T47D (cell line): Measurements from ENCODE around the gene LHX8.
A peak's percentile ranks its signal among the peaks of the same experiment; 100 is the strongest.

ENCODE experiments used
- DNase-seq, 2 experiments: peaks; one replicate each; pipeline versions ENCODE4 v3.0.0 to v3.0.0-alpha.2; 2011 to 2012; ENCODE audit warnings: low read depth in 1 of 2, low spot score in 1 of 2
- JUND ChIP-seq: IDR thresholded peaks from 2 replicates; pipeline ENCODE4 v1.6.1; 2012; ENCODE audit warnings: low read depth
- in situ Hi-C: cut with HindIII; loops from 2 replicates; pipeline ENCODE4 v1.10.0; 2016; ENCODE audit warnings: low sequenced_read_pairs, low pct_unique_long_range_greater_than_20kb

Gene LHX8

GRCh38 chr1:75202751-75203150 is 68.6 kb downstream of the LHX8 start:
- in situ Hi-C loops, result no loop called here
- no peak for TF ChIP-seq JUND
- DNase-seq, result no peak

GRCh38 chr1:75203415-75204277 is 69.5 kb downstream of the LHX8 start:
- no peak for TF ChIP-seq JUND
- in situ Hi-C loops, result no loop called here
- peak; percentile 9 to 53 for DNase-seq

GRCh38 chr1:75208862-75209261 is 74.7 kb downstream of the LHX8 start:
- no peak for TF ChIP-seq JUND
- DNase-seq, result no peak
- in situ Hi-C loops, result no loop called here
